GM12892 (cell line): ENCODE measurements around the gene REXO1.

ENCODE experiments used
- POLR2A ChIP-seq: IDR thresholded peaks from 2 replicates; pipeline ENCODE4 v1.6.1; 2011; ENCODE audit warnings: low read depth, low read length, control low read depth
- POLR2AphosphoS5 ChIP-seq: IDR thresholded peaks from 2 replicates; pipeline ENCODE4 v1.6.1; 2011; ENCODE audit warnings: low read depth, low read length, control low read depth

DNA sequence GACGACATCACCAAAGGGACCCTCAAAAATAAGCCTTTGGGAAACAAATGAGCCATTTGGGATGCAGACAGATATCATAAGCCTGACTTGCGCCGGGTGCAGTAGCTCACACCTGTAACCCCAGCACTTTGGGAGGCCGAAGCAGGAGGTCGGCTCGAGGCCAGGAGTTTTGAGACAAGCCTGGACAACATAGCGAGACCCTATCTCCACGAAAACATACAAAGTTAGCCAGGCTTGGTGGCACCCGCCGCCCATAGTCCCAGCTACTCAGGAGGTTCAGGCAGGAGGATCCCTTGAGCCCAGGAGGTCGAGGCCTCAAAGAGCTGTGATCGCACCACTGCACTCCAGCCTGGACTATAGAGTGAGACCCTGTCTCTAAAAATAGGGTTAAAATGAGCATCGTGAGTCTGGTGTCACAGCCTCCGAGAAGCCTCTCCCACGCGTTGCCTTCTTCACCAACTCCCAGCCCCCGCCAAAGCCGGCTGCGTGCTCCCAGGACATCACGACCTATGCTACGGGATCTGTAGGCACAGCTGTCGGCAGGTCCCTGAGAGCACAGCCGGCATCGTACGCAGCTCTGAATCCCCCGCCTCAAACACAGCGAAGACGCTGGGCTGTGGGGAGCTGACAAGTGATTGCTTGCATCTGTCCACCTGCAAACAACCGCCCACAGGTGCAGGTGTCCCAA, 1.6 kb downstream of the REXO1 start:
- no peak for TF ChIP-seq POLR2A
- TF ChIP-seq POLR2AphosphoS5: no peak
